Esophagus squamous epithelium (tissue), 4 donors: Measurements from ENCODE around the gene CAPN1.

Source experiments
- POLR2A ChIP-seq, 4 donors: fragments of 450-650 bp; IDR thresholded peaks; one replicate each; pipeline ENCODE4 v1.6.1; 2017; ENCODE audit warnings: antibody characterized with exemption in 4 of 4, mild to moderate bottlenecking in 4 of 4, moderate library complexity in 3 of 4
- TF ChIP-seq, protein P1 (sequence below), 6 experiments: fragments of 450-650 bp in 4 of 6; fragments of 200-600 bp in 2 of 6; sonication (generic) in 2 of 6; IDR thresholded peaks; one replicate each; pipeline ENCODE4 v1.5.1; 2016 to 2019; ENCODE audit warnings: antibody characterized with exemption in 6 of 6, mild to moderate bottlenecking in 4 of 6, moderate library complexity in 4 of 6

DNA sequence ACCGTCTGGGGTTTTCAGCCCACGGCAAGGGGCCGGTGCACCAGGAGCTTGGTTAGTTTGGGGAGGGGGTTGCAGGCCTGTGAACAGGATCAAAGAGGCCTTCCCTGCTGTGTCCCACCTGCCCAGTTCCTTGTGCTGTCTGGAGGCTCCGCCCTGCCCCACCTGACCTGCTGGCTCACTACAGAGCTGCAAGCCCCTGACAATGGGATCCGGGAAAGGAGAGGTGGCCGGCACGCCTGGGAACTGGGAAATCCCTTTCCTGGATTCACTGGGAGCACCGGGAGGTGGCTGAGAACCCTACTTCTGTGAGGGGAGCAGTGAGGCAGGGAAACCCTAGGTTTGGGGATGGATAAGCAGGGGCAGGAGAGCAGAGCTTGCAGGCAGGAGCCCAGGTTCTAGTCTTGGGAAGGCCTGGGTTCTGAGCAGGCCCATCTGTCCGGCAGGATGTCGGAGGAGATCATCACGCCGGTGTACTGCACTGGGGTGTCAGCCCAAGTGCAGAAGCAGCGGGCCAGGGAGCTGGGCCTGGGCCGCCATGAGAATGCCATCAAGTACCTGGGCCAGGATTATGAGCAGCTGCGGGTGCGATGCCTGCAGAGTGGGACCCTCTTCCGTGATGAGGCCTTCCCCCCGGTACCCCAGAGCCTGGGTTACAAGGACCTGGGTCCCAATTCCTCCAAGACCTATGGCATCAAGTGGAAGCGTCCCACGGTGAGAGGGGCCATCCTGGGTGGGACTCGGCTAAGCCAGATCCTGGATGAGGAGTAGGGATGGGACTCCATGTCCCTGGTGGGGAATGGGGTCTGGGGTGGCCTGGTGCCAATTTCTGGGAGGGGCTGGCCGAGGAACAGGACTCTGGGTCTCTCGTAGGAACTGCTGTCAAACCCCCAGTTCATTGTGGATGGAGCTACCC, 786 bp downstream of the CAPN1 start:
- TF ChIP-seq POLR2A (IDR thresholded peaks at IDR 0.05): no peak
- TF ChIP-seq, protein P1, sequence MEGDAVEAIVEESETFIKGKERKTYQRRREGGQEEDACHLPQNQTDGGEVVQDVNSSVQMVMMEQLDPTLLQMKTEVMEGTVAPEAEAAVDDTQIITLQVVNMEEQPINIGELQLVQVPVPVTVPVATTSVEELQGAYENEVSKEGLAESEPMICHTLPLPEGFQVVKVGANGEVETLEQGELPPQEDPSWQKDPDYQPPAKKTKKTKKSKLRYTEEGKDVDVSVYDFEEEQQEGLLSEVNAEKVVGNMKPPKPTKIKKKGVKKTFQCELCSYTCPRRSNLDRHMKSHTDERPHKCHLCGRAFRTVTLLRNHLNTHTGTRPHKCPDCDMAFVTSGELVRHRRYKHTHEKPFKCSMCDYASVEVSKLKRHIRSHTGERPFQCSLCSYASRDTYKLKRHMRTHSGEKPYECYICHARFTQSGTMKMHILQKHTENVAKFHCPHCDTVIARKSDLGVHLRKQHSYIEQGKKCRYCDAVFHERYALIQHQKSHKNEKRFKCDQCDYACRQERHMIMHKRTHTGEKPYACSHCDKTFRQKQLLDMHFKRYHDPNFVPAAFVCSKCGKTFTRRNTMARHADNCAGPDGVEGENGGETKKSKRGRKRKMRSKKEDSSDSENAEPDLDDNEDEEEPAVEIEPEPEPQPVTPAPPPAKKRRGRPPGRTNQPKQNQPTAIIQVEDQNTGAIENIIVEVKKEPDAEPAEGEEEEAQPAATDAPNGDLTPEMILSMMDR (IDR thresholded peaks at IDR 0.05): no peak
